HEK293 (cell line): ENCODE data around the gene DMBX1.

Source experiments
- BCL11A ChIP-seq: fragments of 450-650 bp; formaldehyde crosslinking; IDR thresholded peaks from 2 replicates; pipeline ENCODE4 v1.5.1; 2016; ENCODE audit warnings: low read depth, missing biosample characterization, missing genetic modification characterization
- CTCF ChIP-seq: fragments of 450-650 bp; formaldehyde crosslinking; IDR thresholded peaks from 2 replicates; pipeline ENCODE4 v1.5.1; 2016; ENCODE audit warnings: missing biosample characterization, missing genetic modification characterization
- EGR2 ChIP-seq: fragments of 450-650 bp; formaldehyde crosslinking; IDR thresholded peaks from 2 replicates; pipeline ENCODE4 v1.5.1; 2016; ENCODE audit warnings: low read depth, missing biosample characterization, missing genetic modification characterization
- GLIS1 ChIP-seq: fragments of 450-650 bp; formaldehyde crosslinking; IDR thresholded peaks from 2 replicates; pipeline ENCODE4 v1.5.1; 2016; ENCODE audit warnings: missing biosample characterization, missing genetic modification characterization
- KLF1 ChIP-seq: fragments of 450-650 bp; formaldehyde crosslinking; IDR thresholded peaks from 2 replicates; pipeline ENCODE4 v1.5.1; 2016; ENCODE audit warnings: missing biosample characterization, missing genetic modification characterization
- KLF17 ChIP-seq: fragments of 450-650 bp; formaldehyde crosslinking; IDR thresholded peaks from 2 replicates; pipeline ENCODE4 v1.5.1; 2016; ENCODE audit warnings: missing biosample characterization, missing genetic modification characterization
- MYNN ChIP-seq: fragments of 450-650 bp; formaldehyde crosslinking; IDR thresholded peaks from 2 replicates; pipeline ENCODE4 v1.5.1; 2016; ENCODE audit warnings: missing biosample characterization, missing genetic modification characterization, borderline replicate concordance
- MZF1 ChIP-seq: fragments of 450-650 bp; formaldehyde crosslinking; IDR thresholded peaks from 2 replicates; pipeline ENCODE4 v1.5.1; 2017; ENCODE audit warnings: missing biosample characterization, missing genetic modification characterization, borderline replicate concordance
- PBX3 ChIP-seq: sonication (generic); formaldehyde crosslinking; IDR thresholded peaks from 2 replicates; pipeline ENCODE4 v1.8.1; 2022; ENCODE audit warnings: mild to moderate bottlenecking, moderate library complexity, missing genetic modification reagents
- ZBTB11 ChIP-seq: fragments of 450-650 bp; formaldehyde crosslinking; conservative IDR thresholded peaks from 2 replicates; pipeline ENCODE4 v1.5.1; 2016; ENCODE audit warnings: low read depth, missing biosample characterization, missing genetic modification characterization
- ZBTB17 ChIP-seq: fragments of 450-650 bp; formaldehyde crosslinking; IDR thresholded peaks from 2 replicates; pipeline ENCODE4 v1.5.1; 2016; ENCODE audit warnings: missing biosample characterization, missing genetic modification characterization
- ZBTB6 ChIP-seq: fragments of 450-650 bp; formaldehyde crosslinking; IDR thresholded peaks from 2 replicates; pipeline ENCODE4 v1.5.1; 2017; ENCODE audit warnings: missing biosample characterization, missing genetic modification characterization
- ZBTB8A ChIP-seq: fragments of 450-650 bp; formaldehyde crosslinking; IDR thresholded peaks from 2 replicates; pipeline ENCODE4 v1.5.1; 2016; ENCODE audit warnings: missing biosample characterization, missing genetic modification characterization
- ZFP3 ChIP-seq: fragments of 450-650 bp; formaldehyde crosslinking; IDR thresholded peaks from 2 replicates; pipeline ENCODE4 v1.5.1; 2016; ENCODE audit warnings: low read depth, missing biosample characterization, missing genetic modification characterization
- ZNF311 ChIP-seq: fragments of 450-650 bp; formaldehyde crosslinking; IDR thresholded peaks from 2 replicates; pipeline ENCODE4 v1.5.1; 2017; ENCODE audit warnings: missing biosample characterization, missing genetic modification characterization, borderline replicate concordance
- ZNF449 ChIP-seq: fragments of 450-650 bp; formaldehyde crosslinking; IDR thresholded peaks from 2 replicates; pipeline ENCODE4 v1.5.1; 2017; ENCODE audit warnings: missing biosample characterization, mild to moderate bottlenecking, missing genetic modification characterization, moderate library complexity
- ZNF549 ChIP-seq: fragments of 450-650 bp; IDR thresholded peaks from 2 replicates; pipeline ENCODE4 v1.5.1; 2018; ENCODE audit warnings: missing biosample characterization, missing genetic modification characterization, mild to moderate bottlenecking, inconsistent platforms, moderate library complexity
- ZNF585B ChIP-seq: fragments of 450-650 bp; formaldehyde crosslinking; IDR thresholded peaks from 2 replicates; pipeline ENCODE4 v1.5.1; 2016; ENCODE audit warnings: missing biosample characterization, missing genetic modification characterization
- ZNF596 ChIP-seq: fragments of 450-650 bp; IDR thresholded peaks from 2 replicates; pipeline ENCODE4 v1.5.0; 2018; ENCODE audit warnings: missing biosample characterization, mild to moderate bottlenecking, missing genetic modification characterization, moderate library complexity
- ZNF639 ChIP-seq: fragments of 450-650 bp; formaldehyde crosslinking; IDR thresholded peaks from 2 replicates; pipeline ENCODE4 v1.5.1; 2016; ENCODE audit warnings: missing biosample characterization, missing genetic modification characterization
- ZNF654 ChIP-seq: fragments of 450-650 bp; formaldehyde crosslinking; IDR thresholded peaks from 2 replicates; pipeline ENCODE4 v1.5.1; 2016; ENCODE audit warnings: low read depth, missing biosample characterization, missing genetic modification characterization
- ZNF837 ChIP-seq: fragments of 450-650 bp; formaldehyde crosslinking; IDR thresholded peaks from 2 replicates; pipeline ENCODE4 v1.5.1; 2016; ENCODE audit warnings: missing biosample characterization, missing genetic modification characterization
- ZXDB ChIP-seq: fragments of 450-650 bp; formaldehyde crosslinking; IDR thresholded peaks from 2 replicates; pipeline ENCODE4 v1.5.1; 2016; ENCODE audit warnings: missing biosample characterization, missing genetic modification characterization

The DMBX1 gene

GRCh38 chr1:46442317-46443161, 47.1 kb upstream of the DMBX1 start (continued):
- TF ChIP-seq PBX3 (0 out of 2 replicates have a peak, but pooled peaks have one; percentile 17), ZBTB17 (tag by site-specific recombination) (peak; percentile 99), BCL11A (peak; percentile 91), ZBTB11 (tag by site-specific recombination) (no peak), ZFP3 (peak; percentile 45; the same call in 1 of the 2 replicates), GLIS1 (tag by site-specific recombination) (no peak), ZNF449 (tag by site-specific recombination) (0 out of 2 replicates have a peak, but pooled peaks have one; percentile 13), ZNF596 (no peak), CTCF (tag by site-specific recombination) (peak; percentile 91), ZXDB (tag by site-specific recombination) (peak; percentile 60; the same call in 1 of the 2 replicates), ZBTB6 (tag by site-specific recombination) (no peak), ZBTB8A (tag by site-specific recombination) (peak; percentile 92), MZF1 (tag by site-specific recombination) (peak; percentile 41; the same call in 1 of the 2 replicates), EGR2 (tag by site-specific recombination) (peak; percentile 81), MYNN (tag by site-specific recombination) (no peak), ZNF311 (no peak), ZNF837 (tag by site-specific recombination) (no peak), ZNF549 (tag by site-specific recombination) (no peak), KLF1 (tag by site-specific recombination) (0 out of 2 replicates have a peak, but pooled peaks have one; percentile 32), ZNF639 (tag by site-specific recombination) (0 out of 2 replicates have a peak, but pooled peaks have one; percentile 27), KLF17 (0 out of 2 replicates have a peak, but pooled peaks have one; percentile 14), ZNF654 (tag by site-specific recombination) (peak; percentile 53), ZNF585B (no peak)
